Right lobe of liver (tissue), 4 donors: Measurements from ENCODE around the gene B3GNT4.

ENCODE experiments used
- POLR2A ChIP-seq: fragments of 450-650 bp; IDR thresholded peaks from one replicate; pipeline ENCODE4 v1.6.1; 2017; ENCODE audit warnings: antibody characterized with exemption, mild to moderate bottlenecking
- TF ChIP-seq, protein P1 (sequence below), 4 donors: fragments of 200-600 bp in 3 of 4; fragments of 450-650 bp in 1 of 4; IDR thresholded peaks; one replicate each; pipeline versions ENCODE4 v1.5.1 to v1.8.0; 2016 to 2022; ENCODE audit warnings: antibody characterized with exemption in 4 of 4, mild to moderate bottlenecking in 2 of 4
- donor health status: DM: no; HTN: no; CAD: no.
- donor health status: DM: no; HTN: no; CAD: no.
- donor health status: DM: no; HTN: yes; CAD: no.

DNA sequence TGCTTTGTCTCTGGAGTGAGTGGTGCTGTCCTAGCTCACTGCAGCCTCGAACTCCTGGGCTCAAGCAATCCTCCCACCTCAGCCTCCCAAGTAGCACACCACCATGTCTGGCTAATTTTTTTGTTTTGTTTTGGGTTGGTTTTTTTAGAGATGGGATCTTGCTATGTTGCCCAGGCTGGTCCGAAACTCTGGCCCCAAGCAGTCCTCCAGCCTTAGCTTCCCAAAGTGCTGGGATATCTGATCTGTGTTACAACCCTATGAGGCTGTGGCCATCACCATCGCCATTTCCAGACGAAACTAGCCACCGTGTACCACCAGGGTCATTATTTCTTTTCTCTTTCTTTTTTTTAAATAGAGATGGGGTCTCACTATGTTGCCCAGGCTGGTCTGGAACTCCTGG, 32.1 kb upstream of the B3GNT4 start:
- TF ChIP-seq, protein P1, sequence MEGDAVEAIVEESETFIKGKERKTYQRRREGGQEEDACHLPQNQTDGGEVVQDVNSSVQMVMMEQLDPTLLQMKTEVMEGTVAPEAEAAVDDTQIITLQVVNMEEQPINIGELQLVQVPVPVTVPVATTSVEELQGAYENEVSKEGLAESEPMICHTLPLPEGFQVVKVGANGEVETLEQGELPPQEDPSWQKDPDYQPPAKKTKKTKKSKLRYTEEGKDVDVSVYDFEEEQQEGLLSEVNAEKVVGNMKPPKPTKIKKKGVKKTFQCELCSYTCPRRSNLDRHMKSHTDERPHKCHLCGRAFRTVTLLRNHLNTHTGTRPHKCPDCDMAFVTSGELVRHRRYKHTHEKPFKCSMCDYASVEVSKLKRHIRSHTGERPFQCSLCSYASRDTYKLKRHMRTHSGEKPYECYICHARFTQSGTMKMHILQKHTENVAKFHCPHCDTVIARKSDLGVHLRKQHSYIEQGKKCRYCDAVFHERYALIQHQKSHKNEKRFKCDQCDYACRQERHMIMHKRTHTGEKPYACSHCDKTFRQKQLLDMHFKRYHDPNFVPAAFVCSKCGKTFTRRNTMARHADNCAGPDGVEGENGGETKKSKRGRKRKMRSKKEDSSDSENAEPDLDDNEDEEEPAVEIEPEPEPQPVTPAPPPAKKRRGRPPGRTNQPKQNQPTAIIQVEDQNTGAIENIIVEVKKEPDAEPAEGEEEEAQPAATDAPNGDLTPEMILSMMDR (IDR thresholded peaks at IDR 0.05), result no peak
- TF ChIP-seq POLR2A, result no peak
